SHP77 treated with DMSO at 0.1 percent for 48 hours (cell line): ENCODE results near the gene VPS26B.
"Not testable (repeated sequence)": the region's sequence is repeated elsewhere in the genome, so short reads cannot be mapped to it uniquely, and the experiment has no call there.

Experiments used
- DNase-seq: peaks from one replicate; lab custom pipeline; 2025; lab: John Stamatoyannopoulos, UW

Gene VPS26B

DNA sequence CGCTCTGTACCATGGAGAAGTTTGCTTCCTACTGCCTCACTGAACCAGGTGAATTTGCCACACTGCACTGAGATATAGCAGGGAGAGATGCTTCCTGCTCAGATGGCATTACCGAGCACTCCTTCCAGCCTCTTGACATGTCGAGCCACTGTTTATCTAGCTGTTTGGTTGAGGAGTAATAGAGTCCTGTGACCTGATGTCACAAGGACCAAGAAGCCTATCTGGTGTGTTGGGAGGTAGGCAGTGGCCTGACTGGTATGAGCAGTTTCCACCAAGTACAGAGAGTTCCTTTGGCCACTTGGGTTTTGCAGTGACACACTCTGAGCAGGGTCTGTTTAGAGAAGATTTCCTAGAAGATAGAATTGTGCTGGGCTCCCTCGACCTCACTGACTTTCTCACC lies 34.1 kb downstream of the VPS26B start:
- no peak for DNase-seq

- DNase-seq: no peak
Measured at GRCh38 chr11:134260503-134260902, 36.0 kb downstream of the VPS26B start.

- DNase-seq: no peak
Measured at GRCh38 chr11:134260983-134261382, 36.5 kb downstream of the VPS26B start.

- DNase-seq: no peak
Measured at GRCh38 chr11:134261626-134262488, 37.4 kb downstream of the VPS26B start.

DNA sequence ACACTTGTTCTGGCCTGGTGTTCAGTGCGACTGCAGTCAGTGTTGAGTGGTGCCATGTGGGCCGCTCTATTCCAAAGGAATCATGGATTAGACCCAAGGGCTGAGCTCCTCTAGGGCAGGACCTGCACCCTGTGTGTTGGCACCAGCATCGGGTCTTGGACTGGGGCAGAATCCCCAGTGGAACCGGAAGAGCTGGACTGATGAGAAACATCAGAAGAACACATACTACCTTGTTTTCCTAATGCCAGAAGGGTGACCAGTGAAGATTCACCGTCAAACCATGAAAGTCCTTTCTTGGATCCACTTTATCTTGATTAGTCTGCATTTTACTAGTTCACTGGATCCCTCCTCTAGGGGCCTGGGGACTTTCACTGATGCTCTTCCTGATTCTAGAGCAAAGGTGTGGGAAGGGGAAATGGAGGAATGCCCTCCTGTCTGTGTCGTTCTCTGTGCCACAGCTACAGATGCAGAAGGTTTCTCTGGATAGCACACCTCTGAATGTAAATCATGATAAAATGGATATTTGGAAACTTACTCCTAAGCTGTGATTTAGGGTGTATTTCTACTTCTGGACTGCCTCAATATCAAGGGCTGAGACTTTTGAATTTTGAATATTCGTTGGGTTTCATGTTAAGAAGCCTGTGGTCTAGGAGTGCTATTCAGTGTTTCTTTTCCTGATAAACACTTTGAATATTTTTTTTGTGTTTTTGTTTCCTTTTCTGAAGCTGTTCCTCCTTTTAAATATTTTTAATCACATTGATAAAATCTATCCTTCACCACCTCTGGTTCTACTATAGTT lies 40.7 kb downstream of the VPS26B start:
- DNase-seq: no peak

DNA sequence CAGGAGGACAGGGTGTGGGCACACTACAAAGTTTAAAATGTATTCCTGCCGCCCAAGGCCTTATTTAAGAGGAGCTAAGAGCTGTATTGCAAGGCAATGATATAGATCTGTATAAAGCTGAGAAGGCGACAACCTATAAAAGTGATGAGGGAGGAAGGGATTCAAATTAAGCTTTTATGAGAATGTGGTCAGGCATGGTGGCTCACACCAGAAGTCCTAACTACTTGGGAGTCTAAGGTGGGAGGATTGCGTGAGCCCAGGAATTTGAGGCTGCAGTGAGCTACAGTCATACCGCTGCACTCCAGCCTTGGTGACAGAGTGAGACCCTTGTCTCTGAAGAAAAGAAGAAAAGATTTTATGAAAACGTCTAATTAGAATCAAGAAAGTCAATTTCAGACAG lies 42.0 kb downstream of the VPS26B start:
- DNase-seq: no peak

DNA sequence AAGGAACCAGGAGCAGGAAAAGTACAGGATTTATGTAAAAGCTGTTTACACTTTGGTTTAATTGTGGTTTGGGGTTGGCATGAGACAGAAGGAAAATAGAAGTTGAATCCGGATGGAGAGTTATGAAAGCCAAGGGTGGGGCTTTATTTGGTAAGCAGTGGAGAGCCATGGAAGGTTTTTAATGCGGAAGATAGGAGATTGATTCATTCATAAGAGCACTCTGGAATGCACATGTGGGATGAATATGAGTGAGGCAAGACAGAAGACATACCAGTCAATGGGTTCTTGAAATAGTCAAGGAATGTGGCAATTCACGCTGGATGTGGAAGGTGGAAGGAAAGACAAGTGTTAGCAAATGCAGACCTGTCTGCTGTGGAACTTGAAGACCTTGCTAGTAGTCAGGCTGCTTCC lies 42.4 kb downstream of the VPS26B start:
- no peak for DNase-seq

DNA sequence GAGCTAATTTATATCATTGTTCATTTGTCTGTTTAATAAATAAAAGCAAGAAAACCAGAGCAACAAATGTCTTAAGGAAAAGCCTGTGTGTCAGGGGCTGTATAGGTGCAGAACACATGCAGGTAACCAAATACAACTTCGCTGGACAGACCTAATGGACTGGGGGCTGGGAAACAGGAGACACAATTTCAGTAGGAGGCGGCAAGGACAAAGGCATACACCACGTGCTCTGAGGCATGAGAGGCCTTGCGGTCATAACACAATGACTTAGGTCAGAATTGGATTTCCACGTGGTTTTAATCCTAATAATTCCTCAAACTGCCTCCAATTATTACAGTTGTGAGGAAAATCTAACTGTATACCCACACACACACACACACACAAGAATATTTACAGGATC lies 43.0 kb downstream of the VPS26B start:
- DNase-seq: no peak

DNA sequence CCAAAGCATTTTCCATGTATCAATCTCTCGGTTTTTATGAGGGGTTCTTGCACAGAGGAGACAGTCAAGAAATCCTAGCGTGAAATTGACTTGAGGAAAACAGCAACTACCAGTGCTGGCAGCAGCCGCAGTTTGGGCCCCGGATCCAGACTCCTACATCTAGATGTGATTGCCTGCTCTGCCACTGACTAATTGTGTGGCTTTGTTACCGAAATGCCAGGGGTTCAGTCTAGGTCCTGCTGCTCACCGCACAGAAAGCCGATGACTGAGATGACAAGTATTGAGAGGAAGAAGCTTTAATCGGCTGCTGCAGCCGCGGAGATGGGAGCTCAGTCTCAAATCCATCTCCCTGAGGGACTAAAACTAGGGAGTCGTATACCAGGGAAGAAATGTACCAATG lies 43.5 kb downstream of the VPS26B start:
- DNase-seq: no peak

DNA sequence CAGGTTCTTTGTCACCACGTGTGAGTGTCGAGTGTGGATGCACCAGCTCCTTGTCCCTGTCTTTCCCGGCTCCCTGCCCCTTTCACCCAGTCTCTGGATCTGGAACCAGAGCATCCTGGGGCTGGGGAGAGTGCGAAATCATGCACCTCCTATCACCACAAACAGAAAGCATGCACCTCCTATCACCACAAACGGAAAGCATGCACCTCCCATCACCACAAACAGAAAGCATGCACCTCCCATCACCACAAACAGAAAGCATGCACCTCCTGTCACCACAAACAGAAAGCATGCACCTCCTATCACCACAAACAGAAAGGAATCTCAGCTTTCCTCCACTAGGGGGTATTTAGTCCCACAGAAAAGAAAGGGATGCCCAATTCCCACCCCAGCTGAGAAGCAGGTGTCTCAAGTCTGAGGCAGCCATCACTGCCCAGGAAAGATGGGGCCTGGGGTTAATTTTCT lies 45.8 kb downstream of the VPS26B start:
- DNase-seq: no peak

DNA sequence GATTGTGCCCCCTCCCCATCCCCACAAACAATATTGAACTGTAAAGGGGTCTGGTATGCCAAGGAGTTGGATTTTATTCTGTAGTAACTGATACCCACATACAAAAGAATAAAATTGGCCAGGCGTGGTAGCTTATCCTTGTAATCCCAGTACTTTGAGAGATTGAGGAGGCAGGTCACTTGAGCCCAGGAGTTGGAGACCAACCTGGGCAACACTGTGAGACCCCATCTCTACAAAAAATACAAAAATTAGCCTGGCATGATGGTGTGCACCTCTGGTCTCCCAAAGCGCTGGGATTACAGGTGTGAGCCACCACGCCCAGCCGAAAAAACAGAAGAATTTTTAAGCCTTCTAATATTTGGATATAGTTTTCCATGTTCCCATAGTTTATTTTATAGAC lies 47.5 kb downstream of the VPS26B start:
- DNase-seq: no peak

DNA sequence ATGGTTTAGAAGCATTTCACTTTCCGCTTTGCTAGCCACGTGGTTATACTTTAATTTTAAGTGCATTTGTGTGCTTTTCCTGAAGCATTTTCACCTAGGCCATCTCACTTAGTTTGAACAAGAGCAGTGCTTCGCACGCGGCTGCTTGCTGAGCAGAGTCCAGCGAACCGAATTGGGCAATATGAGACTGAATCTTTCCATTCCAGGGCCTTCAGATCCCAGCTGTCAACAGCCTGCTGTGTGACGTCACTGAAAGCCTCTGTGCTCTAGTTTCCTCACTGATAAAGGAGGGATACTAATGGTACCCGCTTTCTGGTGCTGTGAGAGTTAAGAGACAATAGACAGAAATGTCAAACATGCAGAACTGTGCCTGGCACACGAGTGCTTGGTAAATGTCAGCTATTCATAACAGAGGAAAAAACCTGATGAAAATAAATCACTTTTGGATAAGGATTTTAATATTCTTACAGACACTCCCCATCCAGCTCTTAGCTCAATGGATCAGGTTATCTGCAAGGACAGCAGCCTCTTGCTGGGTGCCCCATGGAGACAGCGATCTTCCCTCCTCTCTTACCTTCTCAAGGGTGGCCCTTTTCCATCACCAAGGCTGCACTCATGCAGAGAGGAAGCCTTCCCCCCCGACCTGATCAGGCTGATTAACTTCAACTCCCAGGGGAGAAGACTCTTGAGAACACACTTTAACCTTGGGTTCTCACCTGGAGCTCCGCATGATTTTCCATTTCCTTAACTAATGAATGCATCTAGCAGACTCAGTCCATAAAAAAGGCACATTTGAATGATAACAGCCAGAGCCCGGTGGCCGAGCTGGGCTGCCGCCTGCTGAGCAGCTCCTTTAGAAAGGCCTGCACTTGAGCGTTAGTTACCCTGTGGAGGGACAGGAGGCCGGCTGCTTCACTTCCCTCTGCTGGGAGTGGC lies 48.2 kb downstream of the VPS26B start:
- DNase-seq: peak; percentile 5

DNA sequence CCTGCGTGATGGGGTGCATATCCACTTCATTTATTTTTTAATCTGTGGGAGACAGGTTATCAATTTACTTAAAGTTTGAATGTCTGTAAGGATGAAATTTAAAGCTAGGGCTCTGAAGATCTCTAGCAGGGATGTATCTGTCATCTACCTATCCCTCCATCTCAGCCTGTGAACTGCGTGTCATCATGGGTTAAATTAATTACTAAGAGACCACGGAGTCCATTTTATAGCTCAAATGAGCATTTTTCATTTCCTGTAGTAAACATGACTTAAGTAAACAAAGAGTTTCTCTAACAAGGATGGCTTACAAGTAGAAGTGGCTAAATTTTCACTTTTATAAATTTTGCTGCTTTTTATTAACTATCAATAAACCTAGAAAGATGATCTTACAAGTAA lies 48.8 kb downstream of the VPS26B start:
- DNase-seq: no peak

- no peak for DNase-seq
Measured at GRCh38 chr11:134275188-134275533, 50.7 kb downstream of the VPS26B start.

DNA sequence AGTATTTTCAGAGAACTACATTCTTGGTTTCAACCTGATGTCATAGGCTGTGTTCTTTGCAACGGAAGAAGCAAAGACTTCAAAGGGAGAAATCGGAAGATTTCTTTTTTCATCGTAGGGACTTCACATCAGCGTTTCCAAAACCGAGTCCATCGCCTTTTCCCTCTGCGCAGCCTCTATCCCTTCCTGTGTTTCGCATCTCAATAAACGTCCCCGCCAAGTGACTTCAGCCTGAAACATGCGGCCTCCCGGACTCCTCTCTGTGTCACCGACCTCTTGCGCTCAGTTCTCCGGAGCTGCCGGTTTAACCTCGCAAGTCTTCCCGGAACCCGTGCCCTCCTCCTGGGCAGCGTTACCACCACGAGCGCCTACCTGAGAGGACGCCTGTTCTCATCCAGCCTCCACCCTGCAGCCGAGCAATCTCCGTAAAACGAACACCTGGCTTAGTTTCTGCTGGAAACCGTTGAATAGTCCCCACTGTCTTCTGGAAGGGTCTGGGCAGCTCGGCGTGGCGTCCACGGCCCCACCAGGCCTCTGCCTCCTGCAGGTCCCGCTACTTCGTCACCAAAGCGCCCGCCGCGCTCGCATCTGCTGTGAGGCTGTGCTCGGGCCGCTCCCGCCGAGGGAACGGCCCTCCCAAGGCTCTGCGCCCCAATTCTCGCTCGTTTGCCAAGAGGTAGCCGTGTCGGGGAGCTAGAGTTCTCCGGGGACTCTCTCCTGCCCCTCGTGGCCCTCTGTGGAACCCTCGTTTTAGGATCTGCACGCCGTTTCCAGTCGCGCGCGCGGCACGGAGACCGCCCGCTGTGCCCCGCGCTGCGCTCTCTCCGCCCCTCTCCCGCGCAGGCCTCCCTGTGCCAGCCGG lies 51.3 kb downstream of the VPS26B start, which contains the start of gene GLB1L3:
Gene GLB1L3 (plus strand): TSS at position 846 of the 862 bp plus-strand sequence. CDS start 362 bp downstream, outside the sequence.
- DNase-seq: no peak

DNA sequence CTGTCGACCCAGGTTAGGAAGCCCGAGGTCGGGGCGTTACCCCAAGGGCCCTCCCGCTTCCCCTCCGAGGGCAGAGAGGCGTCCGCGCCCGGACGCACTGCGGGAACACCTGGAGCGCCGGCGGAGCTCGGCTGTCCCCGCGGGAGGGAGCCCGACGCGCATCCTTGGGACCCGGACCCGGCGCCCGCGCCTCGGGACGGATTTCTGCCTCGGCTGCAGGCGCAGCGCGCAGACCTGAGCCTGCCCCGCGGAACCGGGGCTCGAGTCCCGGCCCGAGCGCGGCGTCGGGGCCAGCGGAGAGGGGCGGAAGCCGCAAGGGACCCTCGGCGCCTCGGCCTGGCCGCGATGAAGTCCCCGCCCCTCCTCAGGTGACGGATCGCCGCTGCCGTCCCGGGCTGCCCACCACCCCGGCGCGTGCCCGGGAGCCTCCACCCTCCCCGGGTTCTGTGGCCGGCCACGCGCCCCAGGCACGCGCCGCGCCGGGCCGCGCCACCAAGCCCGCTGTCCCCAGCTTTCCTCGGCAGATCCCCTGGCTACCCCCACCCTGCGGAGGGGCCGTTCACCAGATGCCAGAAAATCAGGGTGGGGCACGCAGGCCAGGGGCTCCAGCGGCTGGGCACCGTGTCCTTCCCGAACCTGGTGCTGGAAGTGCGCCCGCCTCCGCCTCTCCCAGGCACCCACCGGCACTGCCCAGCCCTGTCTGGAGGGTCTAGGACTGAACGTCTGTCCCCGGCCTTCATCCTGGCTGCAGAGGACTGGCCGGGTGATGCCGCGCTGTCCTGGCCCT lies 52.1 kb downstream of the VPS26B start:
- DNase-seq: no peak

- DNase-seq: no peak
Measured at GRCh38 chr11:134277183-134278001, 52.9 kb downstream of the VPS26B start.

DNA sequence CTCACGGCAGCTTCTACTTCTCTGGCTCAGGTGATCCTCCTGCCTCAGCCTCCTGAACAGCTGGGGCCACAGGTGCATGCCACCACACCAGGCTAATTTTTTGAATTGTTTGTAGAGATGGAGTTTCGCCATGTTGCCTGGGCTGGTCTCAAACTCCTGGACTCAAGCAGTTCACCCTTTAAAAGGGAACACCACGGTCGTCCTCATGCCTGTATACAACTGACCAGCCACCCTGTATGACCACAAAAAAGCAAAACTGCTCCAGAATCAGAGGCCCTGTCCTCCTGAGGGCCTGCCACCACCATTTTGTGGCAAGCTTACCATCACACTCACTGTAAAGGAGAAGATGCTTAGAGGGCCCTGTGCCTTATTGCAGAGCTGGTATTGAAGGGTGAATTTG lies 53.9 kb downstream of the VPS26B start:
- no peak for DNase-seq

DNA sequence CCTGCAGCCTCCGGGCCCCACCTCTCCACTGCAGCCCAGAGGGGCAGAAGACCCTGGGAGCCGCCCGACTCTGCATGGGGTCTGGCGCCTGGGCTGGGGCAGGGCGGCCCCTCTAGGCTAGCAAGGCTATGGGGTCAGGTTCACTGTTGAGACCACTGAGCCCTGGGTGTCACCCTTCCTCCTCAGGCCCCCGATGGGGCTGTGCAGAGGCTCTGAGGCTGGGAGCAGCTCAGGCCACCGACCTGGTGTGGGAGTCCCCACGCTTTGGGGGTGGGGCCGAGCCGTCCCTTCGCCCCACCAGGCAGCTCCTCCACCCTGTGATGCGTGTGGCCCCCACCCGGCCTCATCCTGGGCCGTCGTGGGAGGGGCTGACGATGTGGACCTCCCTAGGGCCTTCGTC lies 57.2 kb downstream of the VPS26B start:
- not testable (repeated sequence) for DNase-seq
